ENCODE data around the gene SPDEF. TPM values are rescaled to one million over a fixed set of nuclear protein-coding genes. Genes with fewer than 3 reads are reported as not detected.

SPDEF gene
- total and polyA plus RNA-seq, 10 of the 15 experiments (the other 5 are each of a cell fraction or from before 2014, with no cell fraction given) = not detected

DNA sequence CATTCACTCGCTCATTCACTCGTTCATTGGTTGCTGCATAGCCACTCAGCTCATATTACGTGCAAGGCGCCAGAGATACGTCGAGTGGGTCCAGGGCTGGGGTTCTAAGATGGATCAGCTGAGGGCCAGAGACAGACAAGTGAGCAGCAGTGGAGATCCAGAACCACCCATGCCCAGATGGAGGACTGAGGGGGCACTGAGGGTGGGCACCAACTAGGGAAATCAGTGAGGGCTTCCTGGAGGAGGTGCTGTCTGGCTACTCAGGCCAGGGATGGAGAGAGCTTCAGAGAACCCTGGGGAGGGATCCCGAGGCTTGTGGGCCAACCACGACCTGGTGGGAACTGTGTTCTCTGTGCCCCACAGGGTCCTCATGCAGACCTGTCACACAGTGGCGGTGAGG lies 364 bp upstream of the SPDEF start:
- SMC1A ChIA-PET (ENCODE audit: uncharacterized antibody, unreplicated experiment) = interaction anchor here (1.5 kb wide), 1 partner anchor 577 kb away, joined by 3 read pairs; no protein-coding TSS in a partner anchor
- Histone ChIP-seq H3K9ac (ENCODE audit: control insufficient read depth, insufficient read depth, low read length) (no peak overlapping the region), H2AFZ (ENCODE audit: control insufficient read depth, low read depth, low read length) (no peak overlapping the region), H3K36me3 (ENCODE audit: control insufficient read depth in 2 of 2, insufficient read depth in 2 of 2, low read length in 1 of 2) (no peaks in the 10 kb centered on the region), H4K20me1 (ENCODE audit: control insufficient read depth, insufficient read depth) (no peaks in the 10 kb centered on the region), H3K9me3 (replicated peaks; ENCODE audit: control insufficient read depth, insufficient read depth, low read length) (no peaks in the 10 kb centered on the region), H3K4me1 (ENCODE audit: control insufficient read depth, insufficient read depth, low read length) (no peaks in the 10 kb centered on the region), H3K4me3 (no peak overlapping the region), H3K4me2 (ENCODE audit: control insufficient read depth, insufficient read depth) (no peak overlapping the region), H3K27me3 (replicated peaks in 1 of 2; ENCODE audit: control insufficient read depth in 2 of 2, insufficient read depth in 2 of 2, low read length in 1 of 2) (no peaks in the 10 kb centered on the region), H3K79me2 (ENCODE audit: control insufficient read depth, insufficient read depth, low read length) (no peaks in the 10 kb centered on the region), H3K27ac (ENCODE audit: control insufficient read depth, insufficient read depth) (no peak overlapping the region)
- 47% methylated on average over 9 of the region's 9 CpGs for WGBS (ENCODE audit: insufficient coverage, insufficient replicate concordance, low lambda C conversion rate, missing lambda C conversion rate)
- intact Hi-C loops (cut with micrococcal nuclease; ENCODE audit: unreplicated experiment) (no loop called here), in situ Hi-C loops (cut with MboI) (no loop called here)
- RAD21 ChIA-PET (ENCODE audit: unreplicated experiment) = no interaction called here
- BruUV-seq (replicated peaks) = no TSS peak
- FAIRE-seq = no peak
- POLR2A ChIA-PET = no interaction called here
- TF ChIP-seq POLR2A (IDR thresholded peaks at IDR 0.05; ENCODE audit: low read depth, low read length) = no peak
- no peak for TF ChIP-seq ZZZ3 (IDR thresholded peaks at IDR 0.05; ENCODE audit: control insufficient read depth, insufficient read length, low read depth)
- no peak for TF ChIP-seq NRF1 (conservative IDR thresholded peaks at IDR 0.05; ENCODE audit: low read depth, low read length)
- TF ChIP-seq, protein P1, sequence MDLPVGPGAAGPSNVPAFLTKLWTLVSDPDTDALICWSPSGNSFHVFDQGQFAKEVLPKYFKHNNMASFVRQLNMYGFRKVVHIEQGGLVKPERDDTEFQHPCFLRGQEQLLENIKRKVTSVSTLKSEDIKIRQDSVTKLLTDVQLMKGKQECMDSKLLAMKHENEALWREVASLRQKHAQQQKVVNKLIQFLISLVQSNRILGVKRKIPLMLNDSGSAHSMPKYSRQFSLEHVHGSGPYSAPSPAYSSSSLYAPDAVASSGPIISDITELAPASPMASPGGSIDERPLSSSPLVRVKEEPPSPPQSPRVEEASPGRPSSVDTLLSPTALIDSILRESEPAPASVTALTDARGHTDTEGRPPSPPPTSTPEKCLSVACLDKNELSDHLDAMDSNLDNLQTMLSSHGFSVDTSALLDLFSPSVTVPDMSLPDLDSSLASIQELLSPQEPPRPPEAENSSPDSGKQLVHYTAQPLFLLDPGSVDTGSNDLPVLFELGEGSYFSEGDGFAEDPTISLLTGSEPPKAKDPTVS (IDR thresholded peaks at IDR 0.05; ENCODE audit: low read depth, low read length) = no peak
- no peak for TF ChIP-seq LARP7 (IDR thresholded peaks at IDR 0.05)
- TF ChIP-seq JUNB (IDR thresholded peaks at IDR 0.05) = no peak
- no peak for TF ChIP-seq SPI1 (IDR thresholded peaks at IDR 0.05; ENCODE audit: borderline replicate concordance, insufficient read depth, low read depth, low read length)
- TF ChIP-seq YBX1 (IDR thresholded peaks at IDR 0.05) = no peak
- TF ChIP-seq FOS (IDR thresholded peaks at IDR 0.05; ENCODE audit: borderline replicate concordance, extremely low read depth, insufficient read length) = no peak
- no peak for TF ChIP-seq ZNF384 (IDR thresholded peaks at IDR 0.05; ENCODE audit: borderline replicate concordance, low read depth, low read length)
- no peak for TF ChIP-seq IKZF2 (IDR thresholded peaks at IDR 0.05)
- DNase-seq (ENCODE audit: low read depth, low spot score) = no peak
- CTCF ChIA-PET = no interaction called here
- no peak for ATAC-seq

Data from GM12878 (cell line).